Dermis microvascular lymphatic vessel endothelial cell (primary cell): ENCODE results near the gene DEDD. TPM values are rescaled to one million over a fixed set of nuclear protein-coding genes. Genes with fewer than 3 reads are reported as not detected.
A peak's percentile ranks its signal among the peaks of the same experiment; 100 is the strongest.

ENCODE experiments used
- DNase-seq, 2 donors: peaks; one replicate each; pipeline versions ENCODE4 v3.0.0 to v3.0.0-alpha.2; 2010; ENCODE audit warnings: low read depth in 2 of 2
- total RNA-seq: library from RNA; depleted of rRNA; stranded (reverse); fragments of >200 nt; gene quantifications from 2 replicates; pipeline ENCODE4 v1.2.1, GENCODE V29; 2014

The DEDD gene
- total RNA-seq: 32.3 and 60.6 TPM in 2 replicates

- DNase-seq: peak; percentile 91 to 96
These were observed at the start of gene DEDD for GRCh38 chr1:161132410-161133219. TSS of gene DEDD (minus strand) at chr1:161132667. CDS start at chr1:161124462, 8,205 bp downstream.

GRCh38 chr1:161182214-161182613 is 49.7 kb upstream of the DEDD start:
- DNase-seq: peak in 1 of 2 donors; percentile 42

GRCh38 chr1:161180639-161181038 is 48.2 kb upstream of the DEDD start:
- DNase-seq: peak in 1 of 2 donors; percentile 25

- no peak for DNase-seq
These were observed 47.2 kb upstream of the DEDD start for GRCh38 chr1:161179698-161180097.

GRCh38 chr1:161177936-161178244 is 45.4 kb upstream of the DEDD start:
- DNase-seq: no peak

GRCh38 chr1:161177112-161177935 is 44.9 kb upstream of the DEDD start, which contains the start of gene B4GALT3:
TSS of gene B4GALT3 (minus strand) at chr1:161177507. CDS start at chr1:161176060, 1,447 bp downstream.
- DNase-seq: peak in 1 of 2 donors; percentile 80

- DNase-seq: no peak
These were observed 44.1 kb upstream of the DEDD start for GRCh38 chr1:161176468-161177111.

GRCh38 chr1:161175771-161176453 is 43.4 kb upstream of the DEDD start:
- DNase-seq: no peak

GRCh38 chr1:161174911-161175310 is 42.4 kb upstream of the DEDD start:
- DNase-seq: no peak

- DNase-seq: no peak
These were observed 41.2 kb upstream of the DEDD start for GRCh38 chr1:161173711-161174110.

- peak in 1 of 2 donors; percentile 19 for DNase-seq
These were observed 40.4 kb upstream of the DEDD start for GRCh38 chr1:161172776-161173376.

GRCh38 chr1:161172349-161172748 is 39.9 kb upstream of the DEDD start:
- no peak for DNase-seq

- no peak for DNase-seq
These were observed 39.2 kb upstream of the DEDD start for GRCh38 chr1:161171696-161172095.

GRCh38 chr1:161171191-161171590 is 38.7 kb upstream of the DEDD start:
- DNase-seq: no peak

- no peak for DNase-seq
These were observed 36.4 kb upstream of the DEDD start for GRCh38 chr1:161168906-161169305.

GRCh38 chr1:161166669-161167548 is 34.4 kb upstream of the DEDD start:
- peak in 1 of 2 donors; percentile 17 for DNase-seq

GRCh38 chr1:161165742-161166668 is 33.5 kb upstream of the DEDD start, which contains the start of gene PPOX:
TSS of gene PPOX (plus strand) at chr1:161166426. CDS start at chr1:161166848, 422 bp downstream.
- DNase-seq: peak; percentile 98 to 99

- DNase-seq: no peak
These were observed 32.6 kb upstream of the DEDD start for GRCh38 chr1:161164901-161165610.
